HG02885 (cell line): ENCODE data around the gene ADAMTS17.

Experiments
- ATAC-seq: cut with Tn5 transposase; IDR thresholded peaks from one replicate; pipeline ENCODE4 v1.9.1; 2021; ENCODE audit warnings: mild to moderate bottlenecking; ENCODE audit not compliant: unreplicated experiment, poor library complexity

Gene ADAMTS17

DNA sequence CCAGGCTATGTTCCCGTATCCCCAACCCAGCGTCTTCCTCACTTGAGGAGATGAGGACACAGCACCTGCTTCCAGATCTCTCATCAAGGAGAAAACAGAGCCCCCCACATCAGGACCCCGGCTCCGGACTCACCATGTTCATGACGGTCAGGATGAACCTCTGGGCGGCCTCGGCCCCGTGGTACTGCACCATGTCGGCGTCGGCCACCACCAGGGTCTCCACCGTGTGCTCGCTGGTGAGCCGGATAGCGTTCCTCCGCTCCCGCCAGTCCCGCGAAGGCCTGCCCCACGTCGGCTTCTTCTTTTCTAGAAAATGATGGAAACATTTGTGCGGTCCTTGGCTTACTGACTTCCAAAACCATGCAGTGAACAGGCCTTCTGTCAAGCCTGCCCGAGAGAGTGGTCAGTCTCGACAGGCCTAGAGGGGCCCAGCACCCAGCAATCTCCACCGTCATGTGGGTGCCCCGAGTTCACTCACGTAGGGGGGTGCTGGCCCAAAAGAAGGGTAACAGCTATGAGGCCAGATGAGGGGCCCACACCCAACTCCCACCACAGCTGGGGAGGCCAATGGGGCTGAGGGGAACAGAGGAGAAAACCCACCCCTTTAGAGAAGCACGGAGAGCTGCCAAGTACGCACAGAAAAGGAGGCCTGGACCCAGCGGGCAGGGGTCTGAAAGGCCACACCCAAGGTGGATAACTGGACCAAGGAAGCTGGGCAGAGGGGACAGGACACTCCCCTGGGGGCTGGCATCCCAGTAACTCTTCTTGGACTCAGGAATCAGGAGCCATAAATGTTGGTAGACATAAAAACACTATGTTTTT is 60.5 kb downstream of the ADAMTS17 start:
- no peak for ATAC-seq

- no peak for ATAC-seq
Observed at GRCh38 chr15:100279849-100280248, 61.9 kb downstream of the ADAMTS17 start.

- no peak for ATAC-seq
Observed at GRCh38 chr15:100279446-100279845, 62.3 kb downstream of the ADAMTS17 start.

DNA sequence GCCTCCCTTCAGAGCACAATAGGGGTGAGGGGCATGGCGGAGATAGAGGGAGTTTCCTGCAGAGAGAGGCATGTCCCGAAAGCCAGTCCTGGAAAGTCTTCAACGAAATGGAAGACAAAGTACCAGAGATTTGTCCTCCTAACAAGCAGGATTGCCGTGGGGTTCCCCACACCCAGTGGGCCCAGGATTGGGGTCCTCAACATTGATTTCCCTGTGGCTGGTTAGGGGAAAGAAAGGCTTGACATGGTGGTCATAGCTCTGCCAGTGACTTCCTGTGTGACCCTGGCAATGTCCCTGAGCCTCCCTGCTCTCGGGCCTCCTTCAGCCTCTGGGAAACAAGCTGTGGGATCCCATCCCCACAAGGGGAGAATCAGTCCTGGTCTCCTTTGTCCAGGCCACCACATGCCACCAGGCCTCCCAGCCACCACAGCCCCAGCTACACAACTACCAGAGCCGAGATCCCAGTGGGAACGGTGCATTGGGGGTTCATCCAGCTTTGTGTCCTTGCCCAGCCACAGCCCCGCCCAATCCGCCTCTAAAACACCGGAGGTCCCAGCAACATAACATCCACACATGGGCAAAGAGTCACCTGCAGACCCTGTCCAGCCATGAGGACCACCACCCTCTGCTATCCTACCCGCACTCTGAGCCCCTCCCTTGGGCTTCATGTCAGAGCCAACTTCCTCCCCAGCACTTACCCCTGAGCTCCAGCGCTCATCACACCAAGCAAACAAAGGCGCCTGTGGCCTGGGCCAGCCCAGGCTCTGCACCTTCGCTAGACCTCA is 63.0 kb downstream of the ADAMTS17 start:
- no peak for ATAC-seq

DNA sequence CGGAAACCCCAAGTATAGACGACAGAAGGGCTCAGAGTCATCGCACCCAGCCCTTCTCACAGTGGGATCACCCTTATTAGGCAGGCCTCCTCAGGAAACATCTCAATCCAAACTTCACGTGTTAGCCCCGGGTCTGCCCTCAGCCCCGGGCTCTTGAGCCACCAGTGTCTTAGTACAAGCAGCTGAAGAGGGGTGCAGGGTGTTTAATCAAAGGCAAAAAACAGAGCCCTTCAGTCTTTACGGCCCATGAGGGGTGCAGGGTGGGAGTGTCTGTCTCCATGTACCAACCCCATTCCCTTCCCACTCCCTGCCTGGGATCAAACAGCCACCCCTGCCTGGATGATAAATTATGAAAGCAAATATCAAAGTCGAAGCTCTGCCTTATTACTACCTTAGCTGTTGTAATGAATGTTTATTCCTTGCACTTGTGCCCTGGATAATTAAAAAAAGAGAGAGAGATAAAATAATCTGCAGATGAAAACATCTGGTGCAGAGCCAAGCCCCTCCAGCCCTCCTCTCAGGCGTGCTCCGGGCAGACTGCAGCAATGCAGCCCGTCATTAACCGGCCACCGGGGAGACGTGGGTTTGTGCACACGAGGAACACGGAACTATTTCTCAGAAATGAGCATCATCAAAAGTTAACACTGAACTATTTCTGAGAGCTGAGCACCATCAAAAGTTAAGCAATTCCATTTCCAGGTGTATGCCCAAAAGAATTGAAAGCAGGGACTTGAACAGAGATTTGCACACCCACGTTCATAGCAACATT is 64.5 kb downstream of the ADAMTS17 start:
- ATAC-seq: no peak

DNA sequence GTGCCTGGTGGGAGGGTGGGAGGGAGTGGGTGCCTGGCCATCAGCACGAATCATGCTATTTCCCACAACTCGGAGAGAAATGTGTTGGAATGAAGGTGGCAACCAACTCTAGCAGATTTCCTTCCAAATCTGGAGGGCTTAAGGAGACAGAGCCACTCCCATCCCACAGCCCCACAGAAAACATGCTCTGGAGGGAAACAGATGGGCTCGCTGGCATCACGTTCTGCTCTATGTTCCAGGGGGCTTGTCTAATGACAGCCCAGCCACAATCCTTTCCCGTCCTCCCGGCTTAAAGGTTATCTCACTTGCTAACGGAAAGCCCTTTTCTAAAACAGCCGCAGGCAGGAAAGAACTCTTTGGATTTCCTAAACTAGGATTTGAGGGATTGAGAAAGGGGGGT is 65.3 kb downstream of the ADAMTS17 start:
- no peak for ATAC-seq

GRCh38 chr15:100275641-100276040 is 66.1 kb downstream of the ADAMTS17 start:
- no peak for ATAC-seq

DNA sequence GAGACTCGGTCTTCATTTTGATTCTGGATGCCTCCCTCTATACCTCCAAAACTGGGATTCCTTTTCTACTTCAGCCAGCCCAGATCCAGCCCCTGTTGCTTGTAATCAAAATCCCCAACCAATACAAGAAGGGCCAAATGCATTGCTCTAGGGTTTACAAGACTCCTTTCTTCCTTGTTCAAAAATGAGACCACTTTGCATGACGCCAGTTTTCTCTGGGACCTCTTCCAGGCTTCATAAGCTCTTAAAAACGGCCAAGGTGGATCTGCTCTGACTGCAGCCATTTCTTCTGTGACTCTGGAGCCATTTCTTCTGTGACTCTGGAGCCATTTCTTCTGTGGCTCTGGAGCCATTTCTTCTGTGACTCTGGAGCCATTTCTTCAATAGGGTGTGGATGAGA is 71.9 kb downstream of the ADAMTS17 start:
- ATAC-seq: no peak

GRCh38 chr15:100266166-100266565 is 75.6 kb downstream of the ADAMTS17 start:
- ATAC-seq: no peak

DNA sequence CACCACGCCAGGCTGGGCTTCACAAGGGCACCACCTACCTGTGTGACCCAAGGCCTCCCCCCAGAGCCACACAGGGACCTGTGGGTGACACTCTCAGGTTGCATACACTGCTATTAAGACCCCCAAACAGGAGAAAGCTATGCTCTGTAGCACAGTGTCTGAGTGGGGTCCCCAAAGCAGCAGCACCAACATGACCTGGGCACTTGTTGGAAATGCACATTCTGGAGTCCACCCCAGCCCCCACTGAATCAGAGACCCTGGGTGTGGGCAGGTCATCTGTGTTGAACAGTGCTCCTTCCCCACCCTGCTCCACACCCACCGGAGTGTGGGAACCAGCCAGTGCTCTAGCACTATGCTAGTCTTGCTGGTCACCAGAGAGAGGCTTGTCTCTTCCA is 76.1 kb downstream of the ADAMTS17 start:
- no peak for ATAC-seq

GRCh38 chr15:100264994-100265640 is 76.7 kb downstream of the ADAMTS17 start:
- ATAC-seq: no peak

- no peak for ATAC-seq
Observed at GRCh38 chr15:100263721-100264455, 77.9 kb downstream of the ADAMTS17 start.

DNA sequence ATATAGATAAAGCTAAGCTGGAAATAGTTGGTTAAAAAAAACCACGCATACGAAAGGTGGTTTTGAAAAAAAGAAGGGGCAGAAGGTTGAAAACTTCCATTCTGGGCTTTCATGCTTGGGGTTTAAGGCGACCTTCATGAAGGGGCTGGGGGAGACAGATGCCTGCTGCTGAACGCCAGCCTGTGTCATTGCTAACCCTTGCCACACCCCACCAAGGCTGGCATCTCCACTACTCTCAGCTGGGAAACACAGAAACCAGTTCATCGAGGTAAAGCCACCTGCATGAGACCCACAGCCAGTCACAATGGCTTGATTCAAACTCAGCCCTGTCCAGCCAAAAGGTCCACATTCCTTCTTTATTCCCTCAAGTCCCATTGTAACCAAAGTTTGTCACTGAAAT is 78.7 kb downstream of the ADAMTS17 start:
- no peak for ATAC-seq

DNA sequence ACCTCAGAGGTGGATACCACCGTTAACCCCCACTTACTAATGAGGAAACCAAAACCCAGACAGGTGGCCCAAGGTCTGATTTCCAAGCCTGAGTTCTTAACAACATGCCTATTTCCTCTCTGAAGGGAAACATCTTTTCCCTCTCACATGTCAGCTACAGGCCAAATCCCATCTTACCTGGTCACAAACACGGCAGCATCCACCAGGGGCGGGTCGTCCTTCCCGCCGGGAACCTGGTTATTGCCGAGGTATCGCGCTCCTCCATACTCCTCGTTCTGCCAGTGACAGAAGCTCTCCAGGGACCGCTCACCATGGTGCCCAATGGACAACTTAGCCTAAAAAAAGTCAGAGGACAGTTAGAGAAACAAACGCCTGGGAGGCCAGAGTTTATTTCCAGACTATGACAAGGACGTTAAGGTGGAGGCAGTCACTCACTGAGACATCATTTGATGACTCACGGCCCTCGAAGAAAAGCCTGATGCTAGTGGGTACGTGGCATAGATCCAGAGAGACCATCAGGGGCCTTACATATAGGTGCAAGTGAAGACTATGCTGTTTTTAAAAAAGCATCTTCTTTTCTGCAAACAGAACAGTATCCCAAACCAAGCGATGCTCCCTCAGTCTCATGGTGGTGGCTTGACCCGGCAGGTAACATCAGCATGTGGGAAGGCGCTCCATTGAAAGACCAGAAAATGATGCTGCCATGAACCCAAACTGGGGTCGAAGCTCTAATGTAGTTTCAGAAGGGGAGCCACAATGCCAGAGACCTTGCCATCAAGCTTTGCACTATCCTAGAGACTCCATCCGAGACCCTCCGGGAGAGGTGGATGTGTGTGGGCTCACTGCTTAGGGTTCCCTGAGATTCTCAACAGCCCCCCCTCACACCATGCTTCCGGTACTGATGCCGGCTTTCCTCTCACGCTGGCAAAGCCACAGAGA is 80.2 kb downstream of the ADAMTS17 start:
- no peak for ATAC-seq

- no peak for ATAC-seq
Observed at GRCh38 chr15:100259266-100259665, 82.5 kb downstream of the ADAMTS17 start.

- no peak for ATAC-seq
Observed at GRCh38 chr15:100256970-100257650, 84.7 kb downstream of the ADAMTS17 start.

DNA sequence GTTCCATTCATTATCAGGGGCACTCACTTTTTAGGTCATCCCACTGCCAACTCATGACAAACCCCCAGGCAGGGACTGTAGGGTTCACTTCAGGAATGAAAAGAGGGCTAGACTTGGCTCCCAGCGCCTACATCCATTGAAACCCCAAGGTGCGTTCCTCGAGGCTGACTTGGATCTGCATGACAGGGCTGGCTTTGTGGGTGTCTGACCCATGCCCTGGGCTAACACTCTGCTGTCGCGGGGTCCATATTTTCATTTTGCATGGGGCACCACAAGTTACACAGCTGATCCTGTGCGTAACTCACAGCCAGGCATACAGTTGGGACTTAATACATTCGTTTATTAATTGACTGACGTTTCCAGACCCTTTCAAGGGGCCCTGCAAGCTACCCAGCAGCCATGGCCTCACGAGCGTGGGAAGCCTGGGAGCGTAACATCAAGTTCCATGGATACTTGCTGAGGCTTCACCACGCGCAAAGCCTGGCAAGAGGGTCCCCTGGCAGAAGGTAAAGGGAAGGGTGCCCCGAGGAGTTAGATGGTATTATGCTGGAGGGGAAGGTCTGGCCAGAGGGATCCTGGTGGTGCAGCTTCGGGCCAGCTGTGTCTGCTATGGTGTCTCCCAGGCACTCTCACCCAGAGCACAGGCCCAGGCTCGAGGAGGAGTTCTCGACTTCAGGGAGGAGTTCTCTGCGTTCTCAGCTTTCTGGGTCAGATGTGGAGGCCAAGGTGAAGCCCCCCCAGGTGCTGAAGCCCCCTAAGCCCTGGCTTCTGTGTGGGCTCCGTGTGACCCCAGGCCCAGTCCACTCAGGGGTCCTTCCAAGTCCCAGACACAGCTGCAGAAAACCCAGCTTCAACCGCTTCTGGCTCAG is 85.4 kb downstream of the ADAMTS17 start:
- ATAC-seq: no peak
